HEK293 (cell line): ENCODE measurements around the gene SLC35G6.
A peak's percentile ranks its signal among the peaks of the same experiment; 100 is the strongest.

Experiments used
- BCL11B ChIP-seq: fragments of 450-650 bp; formaldehyde crosslinking; IDR thresholded peaks from 2 replicates; pipeline ENCODE4 v1.5.1; 2016; ENCODE audit warnings: low read depth, missing biosample characterization, missing genetic modification characterization
- GFI1B ChIP-seq: fragments of 450-650 bp; formaldehyde crosslinking; IDR thresholded peaks from 2 replicates; pipeline ENCODE4 v1.5.1; 2016; ENCODE audit warnings: missing biosample characterization, missing genetic modification characterization
- GLI4 ChIP-seq: fragments of 450-650 bp; formaldehyde crosslinking; IDR thresholded peaks from 2 replicates; pipeline ENCODE4 v1.5.1; 2016; ENCODE audit warnings: missing biosample characterization, missing genetic modification characterization
- HOXD13 ChIP-seq: sonication (generic); formaldehyde crosslinking; IDR thresholded peaks from 2 replicates; pipeline ENCODE4 v1.8.0; 2022; ENCODE audit warnings: missing genetic modification reagents, borderline replicate concordance
- IKZF3 ChIP-seq: fragments of 450-650 bp; IDR thresholded peaks from 2 replicates; pipeline ENCODE4 v1.5.0; 2018; ENCODE audit warnings: missing biosample characterization, mild to moderate bottlenecking, missing genetic modification characterization, moderate library complexity
- KLF7 ChIP-seq: fragments of 450-650 bp; formaldehyde crosslinking; IDR thresholded peaks from 2 replicates; pipeline ENCODE4 v1.5.1; 2016; ENCODE audit warnings: missing biosample characterization, missing genetic modification characterization, borderline replicate concordance
- SP2 ChIP-seq: fragments of 450-650 bp; formaldehyde crosslinking; IDR thresholded peaks from 2 replicates; pipeline ENCODE4 v1.5.1; 2016; ENCODE audit warnings: missing biosample characterization, missing genetic modification characterization
- SP3 ChIP-seq: fragments of 450-650 bp; formaldehyde crosslinking; IDR thresholded peaks from 2 replicates; pipeline ENCODE4 v1.5.1; 2016; ENCODE audit warnings: missing biosample characterization, missing genetic modification characterization
- ZBTB1 ChIP-seq: fragments of 450-650 bp; formaldehyde crosslinking; IDR thresholded peaks from 2 replicates; pipeline ENCODE4 v1.5.1; 2016; ENCODE audit warnings: missing biosample characterization, missing genetic modification characterization
- ZBTB17 ChIP-seq: fragments of 450-650 bp; formaldehyde crosslinking; IDR thresholded peaks from 2 replicates; pipeline ENCODE4 v1.5.1; 2016; ENCODE audit warnings: missing biosample characterization, missing genetic modification characterization
- ZBTB20 ChIP-seq: fragments of 450-650 bp; formaldehyde crosslinking; IDR thresholded peaks from 2 replicates; pipeline ENCODE4 v1.5.1; 2016; ENCODE audit warnings: missing biosample characterization, missing genetic modification characterization
- ZEB2 ChIP-seq: fragments of 450-650 bp; formaldehyde crosslinking; IDR thresholded peaks from 2 replicates; pipeline ENCODE4 v1.5.1; 2016; ENCODE audit warnings: missing biosample characterization, missing genetic modification characterization
- ZFP3 ChIP-seq: fragments of 450-650 bp; formaldehyde crosslinking; IDR thresholded peaks from 2 replicates; pipeline ENCODE4 v1.5.1; 2016; ENCODE audit warnings: low read depth, missing biosample characterization, missing genetic modification characterization
- ZFP41 ChIP-seq: fragments of 450-650 bp; formaldehyde crosslinking; IDR thresholded peaks from 2 replicates; pipeline ENCODE4 v1.5.1; 2016; ENCODE audit warnings: missing biosample characterization, missing genetic modification characterization, borderline replicate concordance
- ZNF112 ChIP-seq: fragments of 450-650 bp; formaldehyde crosslinking; IDR thresholded peaks from 2 replicates; pipeline ENCODE4 v1.5.0; 2017; ENCODE audit warnings: missing biosample characterization, missing genetic modification characterization
- ZNF23 ChIP-seq: fragments of 450-650 bp; formaldehyde crosslinking; IDR thresholded peaks from 2 replicates; pipeline ENCODE4 v1.5.1; 2016; ENCODE audit warnings: missing biosample characterization, missing genetic modification characterization, borderline replicate concordance
- ZNF248 ChIP-seq: fragments of 450-650 bp; formaldehyde crosslinking; IDR thresholded peaks from 2 replicates; pipeline ENCODE4 v1.5.1; 2017; ENCODE audit warnings: missing biosample characterization, missing genetic modification characterization
- ZNF394 ChIP-seq: fragments of 450-650 bp; formaldehyde crosslinking; IDR thresholded peaks from 2 replicates; pipeline ENCODE4 v1.5.1; 2016; ENCODE audit warnings: missing biosample characterization, missing genetic modification characterization, mild to moderate bottlenecking, moderate library complexity, borderline replicate concordance
- ZNF473 ChIP-seq: fragments of 450-650 bp; formaldehyde crosslinking; IDR thresholded peaks from 2 replicates; pipeline ENCODE4 v1.5.1; 2017; ENCODE audit warnings: missing biosample characterization, missing genetic modification characterization
- ZNF514 ChIP-seq: fragments of 450-650 bp; formaldehyde crosslinking; IDR thresholded peaks from 2 replicates; pipeline ENCODE4 v1.5.1; 2016; ENCODE audit warnings: missing biosample characterization, missing genetic modification characterization
- ZNF558 ChIP-seq: fragments of 450-650 bp; formaldehyde crosslinking; IDR thresholded peaks from 2 replicates; pipeline ENCODE4 v1.5.1; 2016; ENCODE audit warnings: missing biosample characterization, missing genetic modification characterization
- ZNF610 ChIP-seq: fragments of 450-650 bp; formaldehyde crosslinking; IDR thresholded peaks from 2 replicates; pipeline ENCODE4 v1.5.1; 2016; ENCODE audit warnings: missing biosample characterization, missing genetic modification characterization, borderline replicate concordance
- ZNF670 ChIP-seq: fragments of 450-650 bp; formaldehyde crosslinking; IDR thresholded peaks from 2 replicates; pipeline ENCODE4 v1.5.1; 2016; ENCODE audit warnings: missing biosample characterization, missing genetic modification characterization, low read depth
- ZNF707 ChIP-seq: fragments of 450-650 bp; formaldehyde crosslinking; IDR thresholded peaks from 2 replicates; pipeline ENCODE4 v1.5.1; 2016; ENCODE audit warnings: missing biosample characterization, missing genetic modification characterization
- ZNF76 ChIP-seq: fragments of 450-650 bp; formaldehyde crosslinking; IDR thresholded peaks from 2 replicates; pipeline ENCODE4; 2016; ENCODE audit warnings: low read depth, missing biosample characterization, missing genetic modification characterization, borderline replicate concordance
- ZNF777 ChIP-seq: fragments of 450-650 bp; formaldehyde crosslinking; IDR thresholded peaks from 2 replicates; pipeline ENCODE4 v1.5.1; 2017; ENCODE audit warnings: missing biosample characterization, missing genetic modification characterization, borderline replicate concordance
- ZNF830 ChIP-seq: fragments of 450-650 bp; IDR thresholded peaks from 2 replicates; pipeline ENCODE4 v1.5.0; 2018; ENCODE audit warnings: missing biosample characterization, missing genetic modification characterization, low read depth, mild to moderate bottlenecking, moderate library complexity
- ZSCAN30 ChIP-seq: fragments of 450-650 bp; IDR thresholded peaks from 2 replicates; pipeline ENCODE4 v1.5.1; 2018; ENCODE audit warnings: missing biosample characterization, mild to moderate bottlenecking, missing genetic modification characterization, moderate library complexity
- TF ChIP-seq, protein P1 (sequence below): fragments of 450-650 bp; formaldehyde crosslinking; IDR thresholded peaks from 2 replicates; pipeline ENCODE4 v1.5.1; 2017; ENCODE audit warnings: missing biosample characterization, missing genetic modification characterization
- TF ChIP-seq, protein P2 (sequence below): fragments of 450-650 bp; formaldehyde crosslinking; IDR thresholded peaks from 2 replicates; pipeline ENCODE4 v1.5.0; 2017; ENCODE audit warnings: missing biosample characterization, missing genetic modification characterization, borderline replicate concordance
- TF ChIP-seq, protein P3 (sequence below): sonication (generic); formaldehyde crosslinking; IDR thresholded peaks from 2 replicates; pipeline ENCODE4 v1.8.1; 2022; ENCODE audit warnings: mild to moderate bottlenecking, moderate library complexity, missing genetic modification reagents
- TF ChIP-seq, protein P4 (sequence below): fragments of 450-650 bp; formaldehyde crosslinking; IDR thresholded peaks from 2 replicates; pipeline ENCODE4 v1.5.1; 2017; ENCODE audit warnings: missing biosample characterization, missing genetic modification characterization
- TF ChIP-seq, protein P5 (sequence below): fragments of 450-650 bp; formaldehyde crosslinking; IDR thresholded peaks from 2 replicates; pipeline ENCODE4 v1.5.1; 2017; ENCODE audit warnings: missing biosample characterization, missing genetic modification characterization
- TF ChIP-seq, protein P6 (sequence below): fragments of 450-650 bp; formaldehyde crosslinking; IDR thresholded peaks from 2 replicates; pipeline ENCODE4 v1.5.1; 2016; ENCODE audit warnings: missing biosample characterization, missing genetic modification characterization

SLC35G6 gene

DNA sequence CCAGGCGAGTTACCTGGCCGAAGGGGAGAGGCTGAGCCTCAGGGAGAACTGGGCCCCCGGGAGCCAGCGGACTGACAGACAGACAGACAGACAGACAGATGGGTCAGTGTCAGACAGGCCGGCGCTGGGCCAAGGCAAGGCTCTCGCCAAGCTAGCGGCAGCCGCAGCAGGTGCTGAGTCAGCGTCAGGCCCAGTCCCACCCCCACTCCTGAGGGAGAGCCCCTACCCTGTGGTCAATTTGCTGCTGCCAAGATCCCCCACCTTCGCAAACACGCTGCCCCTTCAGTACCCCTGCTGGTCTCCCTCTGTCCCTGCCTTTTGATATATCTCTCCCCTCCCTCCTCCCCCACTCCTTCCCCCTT is 40.4 kb upstream of the SLC35G6 start (continued):
- TF ChIP-seq ZBTB17 (tag by site-specific recombination) (no peak; the same call in 1 of the 2 replicates), SP2 (tag by site-specific recombination) (no peak), ZNF248 (tag by site-specific recombination) (no peak), ZEB2 (tag by site-specific recombination) (peak; percentile 33; the same call in 1 of the 2 replicates), ZNF473 (tag by site-specific recombination) (no peak), GLI4 (tag by site-specific recombination) (no peak), ZNF23 (tag by site-specific recombination) (no peak), ZBTB1 (no peak), ZNF558 (tag by site-specific recombination) (no peak), ZNF514 (tag by site-specific recombination) (no peak), ZNF707 (tag by site-specific recombination) (no peak), KLF7 (tag by site-specific recombination) (no peak), IKZF3 (0 out of 2 replicates have a peak, but pooled peaks have one; percentile 6), ZSCAN30 (tag by site-specific recombination) (0 out of 2 replicates have a peak, but pooled peaks have one; percentile 23), ZNF830 (tag by site-specific recombination) (no peak), ZNF670 (tag by site-specific recombination) (no peak), HOXD13 (CRISPR knock-in tag) (no peak), ZNF112 (tag by site-specific recombination) (no peak), ZNF777 (tag by site-specific recombination) (no peak), ZNF76 (tag by site-specific recombination) (no peak), BCL11B (tag by site-specific recombination) (no peak), ZNF610 (tag by site-specific recombination) (no peak), GFI1B (tag by site-specific recombination) (no peak), ZNF394 (tag by site-specific recombination) (no peak; the same call in 1 of the 2 replicates), ZFP41 (tag by site-specific recombination) (no peak), ZBTB20 (tag by site-specific recombination) (no peak), SP3 (tag by site-specific recombination) (no peak), ZFP3 (no peak)
- TF ChIP-seq, protein P1, sequence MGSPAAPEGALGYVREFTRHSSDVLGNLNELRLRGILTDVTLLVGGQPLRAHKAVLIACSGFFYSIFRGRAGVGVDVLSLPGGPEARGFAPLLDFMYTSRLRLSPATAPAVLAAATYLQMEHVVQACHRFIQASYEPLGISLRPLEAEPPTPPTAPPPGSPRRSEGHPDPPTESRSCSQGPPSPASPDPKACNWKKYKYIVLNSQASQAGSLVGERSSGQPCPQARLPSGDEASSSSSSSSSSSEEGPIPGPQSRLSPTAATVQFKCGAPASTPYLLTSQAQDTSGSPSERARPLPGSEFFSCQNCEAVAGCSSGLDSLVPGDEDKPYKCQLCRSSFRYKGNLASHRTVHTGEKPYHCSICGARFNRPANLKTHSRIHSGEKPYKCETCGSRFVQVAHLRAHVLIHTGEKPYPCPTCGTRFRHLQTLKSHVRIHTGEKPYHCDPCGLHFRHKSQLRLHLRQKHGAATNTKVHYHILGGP (tag by site-specific recombination) = no peak
- TF ChIP-seq, protein P2, sequence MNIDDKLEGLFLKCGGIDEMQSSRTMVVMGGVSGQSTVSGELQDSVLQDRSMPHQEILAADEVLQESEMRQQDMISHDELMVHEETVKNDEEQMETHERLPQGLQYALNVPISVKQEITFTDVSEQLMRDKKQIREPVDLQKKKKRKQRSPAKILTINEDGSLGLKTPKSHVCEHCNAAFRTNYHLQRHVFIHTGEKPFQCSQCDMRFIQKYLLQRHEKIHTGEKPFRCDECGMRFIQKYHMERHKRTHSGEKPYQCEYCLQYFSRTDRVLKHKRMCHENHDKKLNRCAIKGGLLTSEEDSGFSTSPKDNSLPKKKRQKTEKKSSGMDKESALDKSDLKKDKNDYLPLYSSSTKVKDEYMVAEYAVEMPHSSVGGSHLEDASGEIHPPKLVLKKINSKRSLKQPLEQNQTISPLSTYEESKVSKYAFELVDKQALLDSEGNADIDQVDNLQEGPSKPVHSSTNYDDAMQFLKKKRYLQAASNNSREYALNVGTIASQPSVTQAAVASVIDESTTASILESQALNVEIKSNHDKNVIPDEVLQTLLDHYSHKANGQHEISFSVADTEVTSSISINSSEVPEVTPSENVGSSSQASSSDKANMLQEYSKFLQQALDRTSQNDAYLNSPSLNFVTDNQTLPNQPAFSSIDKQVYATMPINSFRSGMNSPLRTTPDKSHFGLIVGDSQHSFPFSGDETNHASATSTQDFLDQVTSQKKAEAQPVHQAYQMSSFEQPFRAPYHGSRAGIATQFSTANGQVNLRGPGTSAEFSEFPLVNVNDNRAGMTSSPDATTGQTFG (tag by site-specific recombination) = no peak
- TF ChIP-seq, protein P3, sequence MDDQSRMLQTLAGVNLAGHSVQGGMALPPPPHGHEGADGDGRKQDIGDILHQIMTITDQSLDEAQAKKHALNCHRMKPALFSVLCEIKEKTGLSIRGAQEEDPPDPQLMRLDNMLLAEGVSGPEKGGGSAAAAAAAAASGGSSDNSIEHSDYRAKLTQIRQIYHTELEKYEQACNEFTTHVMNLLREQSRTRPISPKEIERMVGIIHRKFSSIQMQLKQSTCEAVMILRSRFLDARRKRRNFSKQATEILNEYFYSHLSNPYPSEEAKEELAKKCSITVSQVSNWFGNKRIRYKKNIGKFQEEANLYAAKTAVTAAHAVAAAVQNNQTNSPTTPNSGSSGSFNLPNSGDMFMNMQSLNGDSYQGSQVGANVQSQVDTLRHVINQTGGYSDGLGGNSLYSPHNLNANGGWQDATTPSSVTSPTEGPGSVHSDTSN (CRISPR knock-in tag) = no peak
- TF ChIP-seq, protein P4, sequence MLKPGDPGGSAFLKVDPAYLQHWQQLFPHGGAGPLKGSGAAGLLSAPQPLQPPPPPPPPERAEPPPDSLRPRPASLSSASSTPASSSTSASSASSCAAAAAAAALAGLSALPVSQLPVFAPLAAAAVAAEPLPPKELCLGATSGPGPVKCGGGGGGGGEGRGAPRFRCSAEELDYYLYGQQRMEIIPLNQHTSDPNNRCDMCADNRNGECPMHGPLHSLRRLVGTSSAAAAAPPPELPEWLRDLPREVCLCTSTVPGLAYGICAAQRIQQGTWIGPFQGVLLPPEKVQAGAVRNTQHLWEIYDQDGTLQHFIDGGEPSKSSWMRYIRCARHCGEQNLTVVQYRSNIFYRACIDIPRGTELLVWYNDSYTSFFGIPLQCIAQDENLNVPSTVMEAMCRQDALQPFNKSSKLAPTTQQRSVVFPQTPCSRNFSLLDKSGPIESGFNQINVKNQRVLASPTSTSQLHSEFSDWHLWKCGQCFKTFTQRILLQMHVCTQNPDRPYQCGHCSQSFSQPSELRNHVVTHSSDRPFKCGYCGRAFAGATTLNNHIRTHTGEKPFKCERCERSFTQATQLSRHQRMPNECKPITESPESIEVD (tag by site-specific recombination) = no peak
- TF ChIP-seq, protein P5, sequence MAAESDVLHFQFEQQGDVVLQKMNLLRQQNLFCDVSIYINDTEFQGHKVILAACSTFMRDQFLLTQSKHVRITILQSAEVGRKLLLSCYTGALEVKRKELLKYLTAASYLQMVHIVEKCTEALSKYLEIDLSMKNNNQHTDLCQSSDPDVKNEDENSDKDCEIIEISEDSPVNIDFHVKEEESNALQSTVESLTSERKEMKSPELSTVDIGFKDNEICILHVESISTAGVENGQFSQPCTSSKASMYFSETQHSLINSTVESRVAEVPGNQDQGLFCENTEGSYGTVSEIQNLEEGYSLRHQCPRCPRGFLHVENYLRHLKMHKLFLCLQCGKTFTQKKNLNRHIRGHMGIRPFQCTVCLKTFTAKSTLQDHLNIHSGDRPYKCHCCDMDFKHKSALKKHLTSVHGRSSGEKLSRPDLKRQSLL (tag by site-specific recombination) = no peak; the same call in 1 of the 2 replicates
- TF ChIP-seq, protein P6, sequence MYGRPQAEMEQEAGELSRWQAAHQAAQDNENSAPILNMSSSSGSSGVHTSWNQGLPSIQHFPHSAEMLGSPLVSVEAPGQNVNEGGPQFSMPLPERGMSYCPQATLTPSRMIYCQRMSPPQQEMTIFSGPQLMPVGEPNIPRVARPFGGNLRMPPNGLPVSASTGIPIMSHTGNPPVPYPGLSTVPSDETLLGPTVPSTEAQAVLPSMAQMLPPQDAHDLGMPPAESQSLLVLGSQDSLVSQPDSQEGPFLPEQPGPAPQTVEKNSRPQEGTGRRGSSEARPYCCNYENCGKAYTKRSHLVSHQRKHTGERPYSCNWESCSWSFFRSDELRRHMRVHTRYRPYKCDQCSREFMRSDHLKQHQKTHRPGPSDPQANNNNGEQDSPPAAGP (tag by site-specific recombination) = peak; percentile 24; the same call in 1 of the 2 replicates
